Measurements from ENCODE around the gene RPS18. TPM values are rescaled to one million over a fixed set of nuclear protein-coding genes. Genes with fewer than 3 reads are reported as not detected.

The RPS18 gene
- total RNA-seq, 1 donor from 2014 or later = 1,687 TPM

- no peaks in the 10 kb centered on the region for H3K9me3 ChIP-seq
- DNase-seq (no peak), ATAC-seq (no peak)
- H3K36me3 ChIP-seq = peaks cover 51% of the 10 kb centered on the region
- H3K4me1 ChIP-seq = peaks cover 17% of the 10 kb centered on the region
- no peak for TF ChIP-seq CTCF (IDR thresholded peaks at IDR 0.05)
- peak overlapping the region; percentile 90 for H3K4me3 ChIP-seq
- intact Hi-C loops (cut with DNase I) = no loop called here
- no peaks in the 10 kb centered on the region for H3K27me3 ChIP-seq
- peak overlapping the region; percentile 97 for H3K27ac ChIP-seq
Observed at GRCh38 chr6:33296797-33297405, 25.0 kb downstream of the RPS18 start.

- no peak for TF ChIP-seq CTCF (IDR thresholded peaks at IDR 0.05)
- peaks cover 17% of the 10 kb centered on the region for H3K4me1 ChIP-seq
- DNase-seq (peak; percentile 88), ATAC-seq (peak; percentile 29)
- intact Hi-C loops (cut with DNase I) = no loop called here
- H3K9me3 ChIP-seq = no peaks in the 10 kb centered on the region
- H3K27ac ChIP-seq = peak overlapping the region; percentile 97
- peaks cover 51% of the 10 kb centered on the region for H3K36me3 ChIP-seq
- peak overlapping the region; percentile 90 for H3K4me3 ChIP-seq
- H3K27me3 ChIP-seq = no peaks in the 10 kb centered on the region
Observed at GRCh38 chr6:33297406-33297955, 25.6 kb downstream of the RPS18 start.

GRCh38 chr6:33297956-33298772, 26.3 kb downstream of the RPS18 start:
- H3K36me3 ChIP-seq = peaks cover 50% of the 10 kb centered on the region
- peak overlapping the region; percentile 97 for H3K27ac ChIP-seq
- H3K9me3 ChIP-seq = no peaks in the 10 kb centered on the region
- no peaks in the 10 kb centered on the region for H3K27me3 ChIP-seq
- TF ChIP-seq CTCF (IDR thresholded peaks at IDR 0.05) = no peak
- intact Hi-C loops (cut with DNase I) = no loop called here
- H3K4me3 ChIP-seq = peak overlapping the region; percentile 90
- peaks cover 17% of the 10 kb centered on the region for H3K4me1 ChIP-seq
- DNase-seq (no peak), ATAC-seq (peak; percentile 63)

GRCh38 chr6:33298773-33299236, 26.9 kb downstream of the RPS18 start, which contains the start of gene RGL2:
RGL2 (minus strand) TSS chr6:33298942; CDS start chr6:33298610, 332 bp downstream.
- H3K4me3 ChIP-seq = peak within 1 kb of the TSS; percentile 90
- H3K9me3 ChIP-seq = no peaks in the 10 kb centered on the region
- H3K36me3 ChIP-seq = peaks cover 52% of the 10 kb centered on the region
- ATAC-seq (peak; percentile 81), DNase-seq (peak; percentile 95)
- H3K27me3 ChIP-seq = no peaks in the 10 kb centered on the region
- peaks cover 17% of the 10 kb centered on the region for H3K4me1 ChIP-seq
- no peak for TF ChIP-seq CTCF (IDR thresholded peaks at IDR 0.05)
- intact Hi-C loops (cut with DNase I) = no loop called here
- H3K27ac ChIP-seq = peak within 1 kb of the TSS; percentile 97

- peak; percentile 95 for DNase-seq
- Histone ChIP-seq H3K27ac (peak overlapping the region; percentile 97), H3K4me1 (peaks cover 17% of the 10 kb centered on the region), H3K4me3 (peak overlapping the region; percentile 90), H3K36me3 (peaks cover 52% of the 10 kb centered on the region), H3K27me3 (no peaks in the 10 kb centered on the region), H3K9me3 (no peaks in the 10 kb centered on the region)
- peak; percentile 81 for ATAC-seq
- intact Hi-C loops (cut with DNase I) = no loop called here
- peak; percentile 74 for TF ChIP-seq CTCF (IDR thresholded peaks at IDR 0.05)
Observed at GRCh38 chr6:33299237-33299944, 27.5 kb downstream of the RPS18 start.

Measured in upper lobe of right lung (tissue), 1 donor.